HG03354 (cell line): ENCODE results near the gene SEMA3B.
A peak's percentile ranks its signal among the peaks of the same experiment; 100 is the strongest.
"Not testable (repeated sequence)": the region's sequence is repeated elsewhere in the genome, so short reads cannot be mapped to it uniquely, and the experiment has no call there.

Experiments used
- ATAC-seq: cut with Tn5 transposase; IDR thresholded peaks from one replicate; pipeline ENCODE4 v1.9.1; 2021; ENCODE audit warnings: mild to moderate bottlenecking; ENCODE audit not compliant: unreplicated experiment, poor library complexity, severe bottlenecking

Gene SEMA3B

DNA sequence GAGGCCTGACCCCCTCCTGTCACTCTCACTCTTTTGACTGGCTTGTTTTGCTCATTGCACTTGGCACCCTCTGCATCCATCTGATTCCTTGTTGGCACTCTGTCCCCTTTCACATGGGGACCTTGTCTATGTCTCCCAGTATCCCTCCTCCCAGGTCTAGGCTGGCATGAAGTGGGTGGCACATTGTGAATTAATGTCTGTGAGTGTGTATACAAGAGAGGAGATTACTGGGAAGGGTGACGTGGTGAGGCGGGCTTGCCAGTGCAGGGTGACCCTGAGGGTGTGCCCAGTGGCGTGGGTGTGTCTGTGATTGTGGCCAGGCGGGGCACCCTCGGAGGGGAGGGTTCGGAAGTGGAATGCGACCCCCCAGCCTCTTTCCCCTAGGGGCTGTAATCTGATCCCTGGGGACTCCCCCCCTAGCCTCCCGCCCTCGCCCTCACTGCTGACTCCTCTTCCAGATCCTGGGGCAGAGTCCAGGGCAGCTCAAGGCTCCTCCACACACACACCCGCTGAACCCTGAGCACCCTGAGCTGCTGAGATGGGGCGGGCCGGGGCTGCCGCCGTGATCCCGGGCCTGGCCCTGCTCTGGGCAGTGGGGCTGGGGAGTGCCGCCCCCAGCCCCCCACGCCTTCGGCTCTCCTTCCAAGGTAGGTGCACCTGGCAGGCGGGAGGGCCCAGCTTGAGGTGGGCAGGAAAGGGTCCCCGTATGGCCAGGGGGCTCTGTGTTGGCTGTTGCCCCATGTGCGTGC, at the start of gene SEMA3B:
Gene SEMA3B (plus strand): TSS at position 445 of the 749 bp plus-strand sequence. CDS start 94 bp downstream, at position 539.
- no peak for ATAC-seq

DNA sequence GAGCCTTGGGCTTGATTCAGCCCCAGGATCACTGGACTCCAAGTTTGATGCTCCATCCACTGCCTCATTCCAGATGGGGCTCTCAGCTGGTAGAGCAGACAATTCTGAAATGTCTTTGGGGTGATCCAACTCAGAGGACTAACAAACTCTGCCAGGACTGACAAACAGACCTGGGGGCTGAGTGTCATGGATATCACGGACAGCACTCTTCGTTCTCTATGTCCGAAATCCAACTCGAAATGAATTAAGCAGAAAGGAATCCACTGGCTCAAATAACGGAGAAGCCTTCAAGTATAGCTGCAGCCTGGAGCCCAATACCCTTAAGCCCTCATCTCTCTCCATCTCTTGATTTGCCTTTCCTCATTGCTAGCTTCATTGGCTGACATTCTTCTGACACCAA, 49.7 kb upstream of the SEMA3B start:
- no peak for ATAC-seq

DNA sequence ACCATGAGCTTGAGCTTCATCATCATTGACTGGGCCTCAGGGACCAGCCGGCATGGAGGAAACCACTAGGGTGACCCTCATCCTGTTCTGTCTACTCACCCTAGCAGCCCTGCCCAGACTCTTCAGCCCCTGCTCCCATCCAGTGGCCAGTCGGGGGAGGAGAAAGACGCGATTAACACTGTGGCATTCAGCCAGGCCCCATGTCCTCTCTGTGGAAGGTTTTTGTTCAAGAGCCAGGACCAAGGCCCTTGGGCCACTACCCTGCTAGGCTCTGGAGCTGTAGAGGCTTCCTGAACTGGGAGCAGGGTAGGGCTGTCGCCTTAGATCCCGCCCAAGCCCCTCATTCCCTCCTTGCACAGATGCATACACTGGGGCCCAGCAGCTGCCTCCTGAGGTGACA, 48.8 kb upstream of the SEMA3B start:
- ATAC-seq: no peak

DNA sequence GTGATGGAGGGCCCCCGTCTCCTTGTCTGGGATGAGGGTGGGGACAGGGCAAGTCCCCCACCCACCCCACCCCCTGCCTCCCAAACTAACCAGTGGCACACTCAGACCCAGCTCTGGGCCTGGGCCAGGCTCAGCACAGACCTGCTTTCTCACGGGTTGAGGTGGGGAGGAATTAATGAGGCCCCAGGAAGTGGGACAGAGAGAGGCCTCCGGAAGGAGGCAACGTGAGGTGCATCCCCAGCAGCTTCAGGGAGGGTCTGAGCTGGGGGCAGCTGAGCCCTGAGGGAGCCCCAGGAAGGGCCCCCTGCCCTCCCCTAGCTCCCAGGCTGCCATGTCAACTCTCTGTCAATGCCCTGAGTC, 47.9 kb upstream of the SEMA3B start:
- ATAC-seq: no peak

DNA sequence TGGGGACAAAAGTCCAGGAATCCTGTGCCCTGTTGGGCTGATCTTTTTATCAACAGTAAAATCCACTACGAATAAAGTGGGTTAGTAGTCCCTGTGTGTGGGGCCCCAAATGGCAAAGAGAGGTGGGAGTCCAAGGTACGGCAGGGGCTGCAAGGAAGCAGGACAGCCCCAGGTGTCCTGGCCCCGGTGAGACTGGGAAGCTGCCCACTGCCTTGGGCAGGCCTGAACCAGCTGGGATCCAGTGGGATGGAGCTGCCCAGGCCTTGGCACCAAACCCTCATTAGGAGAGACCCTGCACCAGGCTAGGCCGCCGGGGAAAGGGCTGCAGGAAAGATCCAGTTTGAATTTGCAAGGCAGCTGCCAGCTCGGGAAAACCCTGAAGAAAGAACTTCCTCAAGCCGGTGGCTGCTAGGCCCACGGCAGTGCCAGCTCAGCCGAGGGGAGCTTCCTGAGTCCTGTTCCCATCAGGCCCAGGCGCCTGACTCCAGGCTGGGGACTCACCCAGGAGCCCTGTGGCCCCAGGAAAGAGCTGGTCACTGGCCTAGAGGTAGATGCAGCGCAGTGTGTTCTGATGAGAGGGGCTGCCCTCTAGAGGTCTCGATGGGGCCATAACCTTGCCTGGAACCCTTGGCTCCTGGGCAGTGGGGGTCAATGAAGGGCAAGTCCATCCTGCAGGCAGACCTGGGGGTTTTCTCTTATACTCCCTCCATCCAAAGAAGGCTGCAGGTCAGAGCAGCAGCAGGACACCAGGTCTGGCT, 47.4 kb upstream of the SEMA3B start:
- ATAC-seq: no peak

DNA sequence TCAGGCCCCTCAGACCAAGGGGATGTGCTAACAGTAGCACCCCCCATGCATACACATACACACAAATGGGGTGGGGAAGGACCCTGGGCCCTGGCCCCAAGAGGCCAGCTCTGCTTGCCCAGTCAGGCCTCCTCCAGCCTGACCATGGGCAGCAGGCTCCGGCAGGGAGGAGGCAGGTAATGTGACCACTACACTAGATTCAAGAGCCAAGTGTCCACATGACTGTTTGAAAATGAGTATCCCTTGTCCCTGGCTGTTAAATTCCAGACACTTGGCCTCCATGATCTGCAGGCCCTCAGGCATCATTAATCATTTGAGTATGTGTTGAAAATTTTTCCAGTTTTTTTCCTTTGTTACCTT, 46.8 kb upstream of the SEMA3B start:
- no peak for ATAC-seq

DNA sequence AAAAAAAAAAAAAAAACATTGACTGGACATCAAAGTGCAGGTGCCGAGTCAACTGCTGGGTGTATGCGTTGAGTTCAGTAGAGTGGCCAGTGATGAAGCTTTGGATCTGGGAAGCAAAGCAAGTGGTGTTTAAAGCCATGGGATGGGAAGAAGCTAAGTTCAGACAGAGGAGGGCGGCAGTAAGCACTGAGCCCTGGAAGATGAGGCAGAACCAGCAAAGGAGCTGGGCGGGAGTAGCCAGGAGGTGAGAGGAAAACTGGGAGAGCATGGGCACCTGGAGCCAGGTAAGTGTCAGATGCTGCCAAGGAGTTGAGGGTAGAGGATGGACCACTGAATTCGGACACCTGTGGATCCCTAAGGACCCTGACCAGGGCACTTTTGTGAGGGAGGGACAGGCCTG, 44.3 kb upstream of the SEMA3B start:
- ATAC-seq: no peak

DNA sequence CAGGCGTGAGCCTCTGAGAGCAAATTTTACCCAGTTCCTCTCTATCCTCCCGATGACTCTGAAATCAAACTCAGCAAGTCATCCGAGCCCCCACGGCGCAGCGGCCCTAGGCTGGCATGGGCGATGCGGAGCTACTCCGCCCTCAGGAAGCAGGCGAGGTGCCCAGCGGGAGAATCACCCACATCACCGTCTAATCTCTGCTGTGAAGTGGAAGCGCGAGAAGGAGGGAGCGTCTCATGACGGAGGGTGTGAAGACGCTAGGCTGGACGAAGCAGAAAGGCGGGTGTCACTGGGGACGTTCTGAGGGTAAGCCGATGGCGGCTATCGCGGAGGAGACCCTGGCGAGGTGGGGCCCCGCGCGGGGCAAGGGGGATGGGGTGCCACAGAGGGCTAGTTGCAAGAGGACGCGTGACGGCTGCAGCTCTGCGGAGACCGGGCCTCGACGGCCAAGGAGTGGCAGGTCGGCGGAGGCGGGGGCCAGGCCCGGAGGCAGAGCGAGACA, 42.0 kb upstream of the SEMA3B start:
- ATAC-seq: peak; percentile 15

DNA sequence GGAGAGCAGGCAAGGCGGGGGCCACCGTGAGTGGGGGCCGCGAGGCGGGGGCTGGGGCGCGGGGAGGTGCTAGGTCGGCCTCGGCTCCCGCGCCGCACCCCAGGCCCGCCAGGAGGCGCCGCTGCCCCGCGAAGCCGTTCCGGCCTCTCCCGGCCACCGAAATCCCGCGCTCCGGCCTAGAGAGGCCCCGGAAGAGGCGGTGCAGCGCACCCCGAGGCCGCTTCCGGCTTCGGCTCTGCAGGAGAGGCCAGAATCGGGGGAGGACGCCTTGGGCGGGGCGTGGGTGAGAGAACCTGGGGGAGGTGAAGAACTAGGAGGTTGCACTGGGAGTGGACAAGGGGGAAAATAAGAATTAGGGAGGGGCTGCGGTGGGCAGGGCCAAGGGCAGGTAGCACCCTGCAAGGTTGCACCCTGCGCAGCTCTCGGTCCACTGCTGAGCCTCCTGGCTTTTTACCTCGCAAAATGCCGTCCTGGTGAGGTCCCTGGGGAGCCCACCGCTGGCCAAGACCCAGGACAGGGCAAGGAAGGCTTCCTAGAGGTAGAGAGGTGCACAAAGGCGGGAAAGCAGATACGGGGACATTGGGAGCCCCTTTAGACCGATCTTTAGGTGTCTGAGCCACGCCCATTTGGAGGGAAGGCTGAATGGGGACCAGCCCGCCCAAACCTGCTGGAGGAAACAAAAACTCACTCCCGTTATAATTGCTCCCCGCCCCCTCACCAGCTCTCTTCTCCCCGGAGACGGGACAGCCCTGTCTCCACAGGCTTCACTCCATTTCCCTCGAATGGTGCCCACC, 41.4 kb upstream of the SEMA3B start:
- ATAC-seq: peak; percentile 81

DNA sequence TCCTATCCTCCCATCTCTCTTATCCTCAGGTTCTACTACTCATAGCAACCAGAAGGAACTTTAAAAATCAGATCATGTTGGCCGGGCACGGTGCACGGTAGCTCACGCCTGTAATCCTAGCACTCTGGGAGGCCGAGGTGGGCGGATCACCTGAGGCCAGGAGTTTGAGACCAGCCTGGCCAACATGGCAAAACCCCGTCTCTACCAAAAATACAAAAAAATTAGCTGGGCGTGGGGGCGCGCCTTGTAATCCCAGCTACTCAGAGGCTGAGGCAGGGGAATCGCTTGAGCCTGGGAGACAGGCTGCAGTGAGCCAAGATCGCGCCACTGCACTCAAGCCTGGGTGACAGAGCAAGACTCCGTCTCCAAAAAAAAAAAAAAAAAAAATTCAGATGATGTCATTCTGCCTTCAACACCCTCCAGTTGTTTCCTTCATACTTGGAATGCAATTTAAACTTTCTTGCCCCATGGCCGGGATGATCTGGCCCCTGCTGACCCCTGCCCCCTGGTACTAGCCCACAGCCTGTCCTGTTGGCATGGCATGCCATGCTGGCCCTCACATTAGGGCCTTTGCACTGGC, 40.7 kb upstream of the SEMA3B start:
- not testable (repeated sequence) for ATAC-seq

DNA sequence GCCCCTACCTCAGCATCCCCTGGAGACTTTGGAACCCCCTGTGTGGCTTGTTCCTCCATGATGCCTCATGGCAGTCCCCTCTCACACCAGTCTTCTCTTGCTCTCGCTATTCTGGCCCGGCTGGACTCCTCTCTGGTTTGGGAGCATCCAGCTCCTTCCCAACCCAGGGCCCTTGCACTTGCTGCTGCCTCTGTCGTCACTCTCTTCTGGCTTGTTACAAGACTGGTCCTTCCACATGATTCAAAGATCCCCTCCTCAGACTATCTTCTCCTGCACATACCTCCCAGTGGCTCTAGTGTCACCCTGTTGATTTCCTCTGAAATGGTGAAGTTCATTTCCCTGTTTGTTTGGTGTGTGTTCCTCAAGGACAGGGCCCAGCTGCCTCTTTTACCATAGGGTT, 39.5 kb upstream of the SEMA3B start:
- ATAC-seq: no peak

DNA sequence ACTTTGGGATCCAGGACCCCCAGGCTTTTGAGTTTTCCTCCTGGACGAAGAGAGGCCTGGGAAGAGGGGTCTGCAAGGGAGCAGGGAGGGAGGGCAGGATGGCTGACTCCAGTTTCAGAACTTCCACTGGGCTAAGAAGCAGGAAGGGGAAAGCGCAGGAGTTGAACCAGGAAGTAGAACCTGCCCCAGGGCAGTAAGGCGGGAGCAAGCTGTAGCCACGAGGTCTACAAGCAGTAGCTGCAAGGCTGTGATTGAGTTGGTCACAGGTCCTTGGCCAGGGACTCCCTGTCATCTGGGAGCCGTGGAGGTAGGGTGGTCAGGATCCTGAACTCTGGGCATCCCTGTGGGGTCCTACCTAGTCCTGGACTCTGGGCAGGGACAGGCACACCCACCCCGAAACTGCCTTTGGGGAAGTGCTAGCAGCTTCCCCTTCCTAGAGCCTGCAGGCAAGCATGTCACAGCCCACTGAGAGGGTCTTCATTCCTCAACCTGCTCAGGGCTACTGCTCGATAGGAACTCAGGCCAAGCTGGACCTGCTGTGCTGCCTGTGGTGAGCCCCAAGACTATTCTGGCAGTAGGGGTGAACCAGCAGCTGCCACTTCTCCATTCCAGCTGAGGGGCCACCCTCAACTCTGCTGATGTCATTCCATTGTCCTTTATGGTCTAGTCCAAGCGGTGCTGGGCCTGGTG, 38.7 kb upstream of the SEMA3B start:
- no peak for ATAC-seq

DNA sequence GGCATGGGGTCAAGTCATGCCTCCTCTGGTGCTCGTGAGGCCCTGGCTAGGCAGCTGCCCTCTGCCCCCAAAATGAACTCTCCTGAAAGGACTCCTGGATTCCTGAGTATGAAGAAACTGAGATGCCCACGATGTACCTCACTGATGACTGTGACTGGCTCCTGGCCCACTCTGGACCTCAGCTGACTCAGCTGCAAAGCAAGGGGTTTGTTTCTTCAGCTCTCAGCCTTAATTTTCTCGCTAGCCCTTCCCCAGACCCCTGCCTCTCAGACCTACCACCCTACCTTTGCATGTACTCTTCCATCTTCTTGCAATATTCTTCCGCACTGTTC, 38.2 kb upstream of the SEMA3B start:
- no peak for ATAC-seq

DNA sequence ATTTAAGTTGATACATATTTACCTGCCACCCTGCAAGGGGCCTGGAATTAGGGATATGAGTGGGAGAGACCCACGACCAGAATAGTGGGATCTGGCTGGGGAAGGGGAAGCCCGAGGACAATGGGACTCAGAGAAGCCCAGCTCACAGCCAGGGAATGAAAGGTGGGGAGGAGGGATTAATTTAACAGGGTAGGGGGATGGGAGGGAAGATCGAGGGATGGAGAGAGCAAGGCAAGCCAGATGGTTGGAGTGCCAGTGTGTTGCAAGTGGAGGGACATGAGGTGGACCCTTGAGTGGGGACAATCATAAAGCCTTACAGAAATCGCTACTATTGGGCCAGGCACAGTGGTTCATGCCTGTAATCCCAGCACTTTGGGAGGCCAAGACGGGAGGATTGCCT, 37.4 kb upstream of the SEMA3B start:
- no peak for ATAC-seq

DNA sequence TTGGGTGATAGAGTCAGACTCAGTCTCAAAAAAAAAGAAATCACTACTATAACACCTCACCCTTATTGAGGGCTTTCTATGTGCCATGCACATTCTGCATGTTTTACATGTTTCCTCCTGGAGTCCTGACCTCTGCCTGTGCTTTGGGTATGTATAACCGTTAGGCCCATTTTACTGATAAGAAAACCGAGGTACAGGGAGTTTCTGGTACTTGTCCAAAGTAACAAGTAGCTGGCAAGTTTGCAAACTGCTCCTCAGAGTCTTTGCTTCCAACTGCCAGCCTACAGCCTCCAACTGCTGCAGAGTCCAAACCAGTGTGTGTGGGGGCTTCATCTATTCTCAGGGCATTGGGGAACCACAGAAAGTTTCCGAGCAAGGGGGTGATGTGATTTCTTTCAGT, 36.6 kb upstream of the SEMA3B start:
- ATAC-seq: no peak

DNA sequence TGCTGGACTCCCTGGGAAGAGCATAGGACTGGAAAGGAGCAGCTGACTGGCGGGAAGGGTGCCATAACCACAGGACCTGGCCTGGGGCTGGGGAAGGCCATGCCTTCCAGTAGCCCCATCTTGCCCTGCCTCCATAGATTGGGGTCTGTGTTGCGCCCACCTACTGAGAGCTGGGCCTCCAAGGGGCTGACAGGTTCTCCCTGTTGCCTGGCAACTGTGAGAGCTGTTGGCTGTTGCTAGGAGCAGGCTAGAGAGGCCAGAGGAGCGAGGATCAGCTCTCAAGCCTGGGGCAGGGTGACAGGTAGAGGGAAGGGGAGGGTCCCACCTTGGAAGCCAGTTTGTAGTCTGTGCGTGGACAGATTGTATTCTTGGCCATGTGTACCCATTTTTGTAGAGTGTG, 35.8 kb upstream of the SEMA3B start:
- no peak for ATAC-seq

DNA sequence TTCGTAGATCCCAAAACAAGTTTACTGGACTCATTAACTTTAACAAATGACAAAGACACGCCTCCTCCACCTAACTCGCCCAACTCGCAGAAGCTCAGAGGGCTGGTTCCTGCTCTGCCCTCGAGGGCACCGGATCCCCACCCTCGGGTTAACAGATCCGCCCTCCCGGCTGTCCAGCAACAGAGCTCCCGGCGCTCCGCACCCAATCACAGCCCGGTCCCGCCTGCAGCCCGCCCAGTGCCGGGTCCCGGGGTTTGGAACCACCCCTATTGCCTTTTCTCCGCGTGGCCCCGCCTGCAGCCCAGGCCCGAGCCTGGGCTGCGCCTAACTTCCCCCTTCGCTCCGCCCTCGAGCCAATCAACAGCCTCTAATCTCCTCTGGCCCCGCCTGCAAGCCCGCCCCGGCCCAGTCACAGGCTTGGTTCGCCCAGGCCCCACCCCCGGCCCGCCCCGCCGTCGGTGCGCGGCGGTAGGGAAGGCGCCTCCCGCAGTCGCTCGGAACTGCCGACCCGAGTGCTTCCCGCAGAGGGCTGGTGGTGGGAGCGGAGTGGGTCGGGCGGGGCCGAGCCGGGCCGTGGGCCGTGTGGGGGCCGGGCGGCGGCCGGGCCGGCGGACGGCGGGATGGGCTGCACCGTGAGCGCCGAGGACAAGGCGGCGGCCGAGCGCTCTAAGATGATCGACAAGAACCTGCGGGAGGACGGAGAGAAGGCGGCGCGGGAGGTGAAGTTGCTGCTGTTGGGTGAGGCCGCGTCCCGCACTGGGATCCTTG, 33.0 kb upstream of the SEMA3B start, which contains the start of gene GNAI2:
Gene GNAI2 (plus strand): TSS at position 489 of the 768 bp plus-strand sequence. CDS start 132 bp downstream, at position 621.
- peak; percentile 93 for ATAC-seq

DNA sequence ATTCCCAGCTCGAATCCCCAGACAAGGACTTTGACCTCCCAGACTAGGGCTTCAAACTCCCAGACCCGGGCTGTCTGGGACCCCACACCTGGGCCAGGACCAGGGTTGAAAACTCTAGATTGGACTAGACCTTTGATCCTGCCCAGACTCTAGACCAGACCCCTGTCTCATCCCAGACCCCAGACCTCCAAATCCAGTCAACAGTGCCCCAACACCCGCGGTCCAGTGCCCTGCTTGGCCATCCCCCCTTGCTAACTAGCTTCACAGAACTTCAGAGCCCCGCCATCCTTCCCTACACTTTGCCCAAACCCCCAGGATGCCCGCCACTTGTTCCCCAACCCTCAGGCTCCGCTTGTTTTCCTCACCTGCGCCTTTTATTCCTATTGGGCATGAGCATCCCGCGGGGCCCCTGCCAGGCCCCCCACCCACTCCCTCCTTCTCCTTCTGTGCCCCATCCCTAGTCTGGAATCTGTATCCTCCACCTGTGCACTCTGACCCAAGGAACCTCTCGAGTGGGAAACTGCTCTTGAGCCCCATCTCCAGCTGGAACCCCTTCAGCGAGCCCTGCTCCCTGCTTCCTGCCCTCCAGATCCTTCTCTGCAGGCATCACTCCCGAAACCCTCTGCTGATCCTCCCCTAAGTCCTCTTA, 32.3 kb upstream of the SEMA3B start:
- ATAC-seq: no peak
